BLaER1 (cell line): ENCODE data around the gene CCDC178.

ENCODE experiments used
- H3K27ac ChIP-seq: shearing (Covaris generic); formaldehyde crosslinking; 2 replicates; pipeline ENCODE4 v1.8.1; 2022
- H3K27me3 ChIP-seq: shearing (Covaris generic); formaldehyde crosslinking; 2 replicates; pipeline ENCODE4 v1.8.1; 2022
- H3K36me3 ChIP-seq: shearing (Covaris generic); formaldehyde crosslinking; 2 replicates; pipeline ENCODE4 v1.8.1; 2022
- H3K4me1 ChIP-seq: shearing (Covaris generic); formaldehyde crosslinking; 2 replicates; pipeline ENCODE4 v1.8.1; 2022
- H3K4me2 ChIP-seq: shearing (Covaris generic); formaldehyde crosslinking; 2 replicates; pipeline ENCODE4 v1.8.1; 2022
- H3K4me3 ChIP-seq: shearing (Covaris generic); formaldehyde crosslinking; 2 replicates; pipeline ENCODE4 v1.8.1; 2022
- H3K9ac ChIP-seq: shearing (Covaris generic); formaldehyde crosslinking; 2 replicates; pipeline ENCODE4 v1.8.1; 2022
- H3K9me3 ChIP-seq: shearing (Covaris generic); formaldehyde crosslinking; 2 replicates; pipeline ENCODE4 v1.8.1; 2022
- H4K20me1 ChIP-seq: shearing (Covaris generic); formaldehyde crosslinking; 2 replicates; pipeline ENCODE4 v1.8.1; 2022
- Cebpa-rat ChIP-seq: shearing (Covaris generic); IDR thresholded peaks from 2 replicates; pipeline ENCODE4 v1.8.1; 2022

CCDC178 gene

DNA sequence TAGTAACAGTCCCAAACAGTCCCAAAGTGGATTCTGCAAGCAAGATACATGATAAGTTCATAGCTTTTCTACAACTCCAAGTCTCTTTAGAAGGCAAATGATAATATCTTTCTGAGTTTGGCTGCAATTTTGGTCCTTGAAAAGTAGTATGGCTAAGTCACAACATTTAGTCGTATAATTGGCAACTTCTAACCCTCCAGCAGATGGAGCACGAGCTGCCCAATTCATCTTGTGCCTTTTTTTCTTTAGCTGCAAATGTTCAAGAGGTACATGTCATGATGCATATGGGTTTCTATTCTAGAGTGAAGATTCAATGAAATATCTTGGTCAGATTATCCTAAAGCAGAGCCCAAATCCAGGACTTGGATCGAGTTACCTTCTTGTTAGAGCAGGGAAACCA, 540.7 kb downstream of the CCDC178 start:
- no peaks in the 10 kb centered on the region for H3K27me3 ChIP-seq
- no peak overlapping the region for H3K9ac ChIP-seq
- H3K4me3 ChIP-seq: no peak overlapping the region
- no peaks in the 10 kb centered on the region for H3K4me1 ChIP-seq
- no peak overlapping the region for H3K27ac ChIP-seq
- no peak overlapping the region for H3K4me2 ChIP-seq
- no peak for TF ChIP-seq Cebpa-rat
- no peaks in the 10 kb centered on the region for H4K20me1 ChIP-seq
- H3K36me3 ChIP-seq: no peaks in the 10 kb centered on the region
- peaks cover 18% of the 10 kb centered on the region for H3K9me3 ChIP-seq

DNA sequence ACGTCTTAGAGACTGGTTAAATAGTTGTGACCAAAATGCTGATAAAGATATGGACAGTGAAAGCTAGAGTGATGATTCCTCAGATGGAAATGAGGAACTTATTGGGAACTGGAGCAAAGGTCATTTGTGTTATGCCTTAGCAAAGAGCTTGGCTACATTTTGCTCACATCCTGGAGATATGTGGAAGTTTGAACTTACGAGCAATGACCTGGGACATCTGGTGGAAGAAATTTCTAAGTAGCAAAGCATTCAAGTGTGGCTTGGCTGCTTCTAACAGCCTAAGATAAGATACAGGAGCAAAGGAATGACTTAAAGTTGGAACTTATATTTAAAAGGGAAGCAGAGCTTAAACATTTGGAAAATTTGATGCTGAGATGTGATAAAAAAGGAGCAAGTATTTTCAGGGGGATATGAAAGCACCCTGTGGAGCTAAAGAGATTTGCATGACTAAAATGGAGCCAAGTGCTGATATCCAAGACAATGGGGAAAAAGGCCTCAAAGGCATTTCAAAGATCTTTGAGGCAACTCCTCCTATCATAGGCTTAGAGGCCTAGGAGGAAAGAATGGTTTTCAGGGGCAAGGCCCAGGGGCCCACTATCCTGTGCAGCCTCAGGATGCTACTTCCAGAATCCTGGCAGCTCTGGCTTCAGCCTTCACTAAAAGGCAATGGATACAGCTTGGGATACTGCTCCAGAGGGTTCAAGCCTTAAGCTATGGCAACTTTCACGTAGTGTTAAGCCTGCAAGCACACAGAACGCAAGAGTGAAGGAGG, 543.6 kb downstream of the CCDC178 start:
- Histone ChIP-seq H3K9ac (no peak overlapping the region), H3K4me2 (no peak overlapping the region), H3K27me3 (no peaks in the 10 kb centered on the region), H3K36me3 (no peaks in the 10 kb centered on the region), H4K20me1 (no peaks in the 10 kb centered on the region), H3K4me3 (no peak overlapping the region), H3K27ac (no peak overlapping the region), H3K4me1 (no peaks in the 10 kb centered on the region), H3K9me3 (peaks cover 18% of the 10 kb centered on the region)
- no peak for TF ChIP-seq Cebpa-rat

DNA sequence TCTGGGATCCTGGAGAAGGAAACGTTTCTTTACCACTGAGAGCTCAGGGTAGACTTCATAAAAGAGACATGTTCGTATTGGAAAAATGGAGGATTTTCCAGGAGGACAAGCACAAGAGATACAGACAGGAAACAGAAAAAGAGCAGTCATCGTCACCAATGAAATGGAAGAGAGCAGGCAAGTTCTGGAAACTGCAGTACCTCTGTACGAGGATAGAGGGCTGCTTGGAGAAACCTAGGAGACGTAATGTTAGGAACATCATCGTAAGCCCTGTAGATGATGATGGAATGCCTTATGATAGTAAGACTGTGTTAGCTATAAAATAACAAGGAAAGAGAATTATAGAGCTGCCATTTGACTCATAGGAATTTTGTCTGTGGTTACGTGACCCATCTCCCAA, 546.6 kb downstream of the CCDC178 start:
- Histone ChIP-seq H3K27me3 (no peaks in the 10 kb centered on the region), H3K9me3 (peaks cover 18% of the 10 kb centered on the region), H3K4me3 (no peak overlapping the region), H3K4me1 (no peaks in the 10 kb centered on the region), H4K20me1 (no peaks in the 10 kb centered on the region), H3K27ac (no peak overlapping the region), H3K9ac (no peak overlapping the region), H3K36me3 (no peaks in the 10 kb centered on the region), H3K4me2 (no peak overlapping the region)
- TF ChIP-seq Cebpa-rat: no peak

DNA sequence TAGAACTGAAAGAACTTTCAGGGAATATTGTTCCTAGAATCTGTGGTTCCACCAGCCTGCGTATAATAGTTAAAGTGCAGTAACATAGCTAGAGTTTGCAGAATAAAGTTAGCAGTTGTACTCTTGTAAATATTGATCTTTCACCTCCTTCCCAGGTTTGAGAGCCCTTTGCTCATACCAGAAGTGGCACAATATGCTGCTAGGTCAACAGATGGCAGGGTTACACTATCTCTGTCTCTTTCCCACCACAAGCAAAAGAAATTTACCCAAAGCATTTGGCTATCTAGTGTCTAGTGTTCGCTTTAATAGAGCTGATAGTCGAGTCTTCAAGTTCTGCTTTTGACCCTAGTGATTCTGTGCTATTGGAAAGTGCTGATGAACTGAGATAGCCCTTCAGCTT, 548.7 kb downstream of the CCDC178 start:
- H3K4me3 ChIP-seq: no peak overlapping the region

DNA sequence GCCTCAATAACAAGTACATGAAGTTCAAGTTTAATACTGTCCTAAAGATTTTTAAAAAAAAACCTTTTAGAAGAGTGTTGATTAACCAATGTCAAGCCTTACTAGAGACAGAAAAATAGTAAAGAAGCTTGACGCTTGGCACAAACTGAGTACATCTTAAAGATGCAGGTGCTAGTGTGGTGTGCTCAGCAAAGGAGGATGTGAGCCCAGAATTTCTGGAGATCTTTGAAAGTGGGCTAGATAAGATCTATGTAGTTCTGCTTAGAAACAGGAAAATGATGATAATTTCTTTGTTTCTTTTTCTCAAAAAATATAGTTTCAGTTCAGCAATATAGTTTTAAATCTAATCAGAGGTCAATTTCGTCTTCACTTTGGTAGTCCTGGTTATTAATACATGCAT, 549.4 kb downstream of the CCDC178 start:
- Histone ChIP-seq H4K20me1 (no peaks in the 10 kb centered on the region), H3K27ac (no peak overlapping the region), H3K9ac (no peak overlapping the region), H3K4me3 (no peak overlapping the region), H3K36me3 (no peaks in the 10 kb centered on the region), H3K9me3 (no peaks in the 10 kb centered on the region), H3K27me3 (no peaks in the 10 kb centered on the region), H3K4me2 (no peak overlapping the region), H3K4me1 (no peaks in the 10 kb centered on the region)
- no peak for TF ChIP-seq Cebpa-rat

More for the DNA sequence above, 548.7 kb downstream of the CCDC178 start:
- no peak overlapping the region for H3K9ac ChIP-seq
- TF ChIP-seq Cebpa-rat: no peak
- peaks cover 2% of the 10 kb centered on the region for H3K9me3 ChIP-seq
- H3K4me2 ChIP-seq: no peak overlapping the region
- no peaks in the 10 kb centered on the region for H3K36me3 ChIP-seq
- H3K27ac ChIP-seq: no peak overlapping the region
- H4K20me1 ChIP-seq: no peaks in the 10 kb centered on the region
- no peaks in the 10 kb centered on the region for H3K27me3 ChIP-seq
- no peaks in the 10 kb centered on the region for H3K4me1 ChIP-seq

DNA sequence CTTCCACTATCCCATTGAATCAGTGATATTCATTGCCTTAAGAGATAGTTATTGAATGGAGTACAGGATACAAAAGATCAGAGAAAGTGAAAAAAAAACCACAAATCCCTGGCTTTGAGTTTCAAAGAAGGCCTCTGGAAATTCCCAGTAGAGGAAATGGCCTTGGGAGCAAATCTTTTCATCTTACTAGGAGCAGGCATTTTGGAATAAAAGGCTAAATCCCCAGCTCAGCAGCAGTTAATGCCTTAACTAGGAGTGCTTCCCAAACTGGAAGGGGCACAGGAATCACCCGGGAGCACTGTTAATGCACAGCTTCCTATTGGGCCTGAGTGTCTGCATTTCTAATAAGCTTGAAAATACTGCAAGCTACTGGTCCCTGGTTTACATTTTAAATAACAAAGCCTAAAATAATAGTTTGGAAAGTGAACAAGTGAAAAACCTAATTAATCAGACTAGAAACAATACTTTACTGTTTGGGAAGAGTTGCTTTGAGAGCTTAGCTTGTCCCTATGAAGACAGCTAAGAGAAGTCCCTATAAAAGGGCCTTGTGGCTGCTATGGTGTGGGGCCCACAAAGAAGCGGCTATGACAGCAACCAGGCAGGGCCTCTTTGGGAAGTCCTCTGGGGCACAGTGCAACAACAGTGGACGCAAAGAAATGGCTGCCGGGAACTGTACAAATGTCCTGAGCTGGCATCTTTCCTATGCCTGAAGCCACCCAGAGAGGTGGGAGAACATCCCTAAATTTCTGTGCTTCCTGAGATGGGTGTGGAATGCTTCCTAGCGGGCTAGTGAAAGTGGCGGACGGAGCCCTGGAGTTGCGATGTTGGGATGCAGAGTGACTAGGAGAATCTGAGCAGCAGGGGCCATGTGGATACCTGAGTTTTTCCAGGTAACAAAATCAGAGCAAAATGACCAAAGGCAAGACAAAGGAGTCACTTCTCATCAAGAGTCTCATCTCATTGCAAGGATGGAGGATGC, 550.6 kb downstream of the CCDC178 start:
- Histone ChIP-seq H3K36me3 (no peaks in the 10 kb centered on the region), H3K27me3 (no peaks in the 10 kb centered on the region), H3K9ac (no peak overlapping the region), H3K27ac (no peak overlapping the region), H3K4me2 (no peak overlapping the region), H3K4me3 (no peak overlapping the region), H3K4me1 (no peaks in the 10 kb centered on the region), H3K9me3 (no peaks in the 10 kb centered on the region), H4K20me1 (no peaks in the 10 kb centered on the region)
- TF ChIP-seq Cebpa-rat: no peak

DNA sequence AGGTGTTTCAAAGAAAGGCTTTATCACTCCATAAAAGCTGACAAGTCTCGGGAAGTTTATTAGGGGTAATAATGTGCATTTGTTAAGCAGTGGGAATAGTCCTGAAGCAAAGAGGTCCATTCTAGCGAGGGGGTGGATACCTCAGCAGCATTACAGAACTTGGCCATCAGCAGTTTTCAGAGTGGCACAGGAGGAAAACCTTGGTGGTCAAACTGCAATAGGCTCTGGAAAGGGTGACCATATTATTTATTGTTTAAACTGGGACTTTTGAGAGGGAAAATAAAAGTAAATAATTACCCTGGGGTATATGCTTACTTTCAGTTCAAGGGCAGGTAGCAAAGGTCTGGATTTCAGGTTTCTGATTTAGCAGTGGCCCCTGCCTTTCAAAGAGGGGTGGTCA, 552.2 kb downstream of the CCDC178 start:
- H3K4me2 ChIP-seq: no peak overlapping the region
- no peak for TF ChIP-seq Cebpa-rat

More for the DNA sequence above, 552.2 kb downstream of the CCDC178 start:
- H3K36me3 ChIP-seq: no peaks in the 10 kb centered on the region
- no peak overlapping the region for H3K27ac ChIP-seq
- no peaks in the 10 kb centered on the region for H3K27me3 ChIP-seq
- no peaks in the 10 kb centered on the region for H3K4me1 ChIP-seq
- no peaks in the 10 kb centered on the region for H4K20me1 ChIP-seq
- no peaks in the 10 kb centered on the region for H3K9me3 ChIP-seq
- no peak overlapping the region for H3K9ac ChIP-seq
- H3K4me3 ChIP-seq: no peak overlapping the region
